HEK293 (cell line): ENCODE data around the gene ASPRV1.

Experiments
- CTCF ChIA-PET: fragments of 350-600 bp; formaldehyde crosslinking; extraction: SDS; loops from one replicate; lab custom pipeline; 2021; ENCODE audit warnings: antibody characterized with exemption; lab: Yijun Ruan, JAX
- POLR2A ChIA-PET: fragments of 300-600 bp; formaldehyde crosslinking; extraction: SDS; loops from one replicate; lab custom pipeline; 2020; ENCODE audit warnings: antibody characterized with exemption, inconsistent platforms; lab: Yijun Ruan, JAX
- H3K27ac ChIP-seq: fragments of 200-500 bp; sonication (Bioruptor generic); 2 replicates; pipeline ENCODE4 v1.5.1; 2014; ENCODE audit warnings: low read depth, low read length, control low read depth, inconsistent platforms; ENCODE audit errors: extremely low read depth
- H3K36me3 ChIP-seq, 2 experiments: fragments of 200-500 bp in 1 of 2; sonication (Bioruptor generic) in 1 of 2; 1 replicate in 1 of 2; 2 replicates in 1 of 2; pipeline ENCODE4 v1.5.1; 2014 to 2017; ENCODE audit warnings: inconsistent platforms in 2 of 2, low read length in 2 of 2; ENCODE audit not compliant: control insufficient read depth in 2 of 2, insufficient read depth in 1 of 2
- H3K4me1 ChIP-seq: fragments of 200-500 bp; sonication (Bioruptor generic); 2 replicates; pipeline ENCODE4 v1.5.1; 2014; ENCODE audit warnings: mild to moderate bottlenecking, low read length, inconsistent platforms; ENCODE audit not compliant: control insufficient read depth, insufficient read depth
- H3K4me3 ChIP-seq: 2 replicates; pipeline ENCODE4 v1.5.1; 2011; ENCODE audit warnings: low read depth, mild to moderate bottlenecking, control low read depth, low read length, moderate library complexity
- H3K9me3 ChIP-seq: fragments of 200-500 bp; sonication (Bioruptor generic); 2 replicates; pipeline ENCODE4 v1.5.1; 2014; ENCODE audit warnings: low read depth, low read length, inconsistent platforms; ENCODE audit not compliant: control insufficient read depth, insufficient read depth
- GLI2 ChIP-seq: fragments of 450-650 bp; formaldehyde crosslinking; IDR thresholded peaks from 2 replicates; pipeline ENCODE4; 2017; ENCODE audit warnings: missing biosample characterization, missing genetic modification characterization, low read depth, borderline replicate concordance
- KLF1 ChIP-seq: fragments of 450-650 bp; formaldehyde crosslinking; IDR thresholded peaks from 2 replicates; pipeline ENCODE4 v1.5.1; 2016; ENCODE audit warnings: missing biosample characterization, missing genetic modification characterization
- RBAK ChIP-seq: fragments of 450-650 bp; formaldehyde crosslinking; IDR thresholded peaks from 2 replicates; pipeline ENCODE4 v1.5.1; 2016; ENCODE audit warnings: missing biosample characterization, missing genetic modification characterization
- SP2 ChIP-seq: fragments of 450-650 bp; formaldehyde crosslinking; IDR thresholded peaks from 2 replicates; pipeline ENCODE4 v1.5.1; 2016; ENCODE audit warnings: missing biosample characterization, missing genetic modification characterization
- SP3 ChIP-seq: fragments of 450-650 bp; formaldehyde crosslinking; IDR thresholded peaks from 2 replicates; pipeline ENCODE4 v1.5.1; 2016; ENCODE audit warnings: missing biosample characterization, missing genetic modification characterization
- YY1 ChIP-seq: fragments of 450-650 bp; formaldehyde crosslinking; IDR thresholded peaks from 2 replicates; pipeline ENCODE4 v1.5.1; 2018; ENCODE audit warnings: missing biosample characterization, missing genetic modification characterization
- ZEB2 ChIP-seq: fragments of 450-650 bp; formaldehyde crosslinking; IDR thresholded peaks from 2 replicates; pipeline ENCODE4 v1.5.1; 2016; ENCODE audit warnings: missing biosample characterization, missing genetic modification characterization
- ZFP37 ChIP-seq: fragments of 450-650 bp; formaldehyde crosslinking; IDR thresholded peaks from 2 replicates; pipeline ENCODE4 v1.5.1; 2016; ENCODE audit warnings: missing biosample characterization, missing genetic modification characterization
- ZIC2 ChIP-seq: fragments of 450-650 bp; formaldehyde crosslinking; IDR thresholded peaks from 2 replicates; pipeline ENCODE4 v1.5.1; 2016; ENCODE audit warnings: missing biosample characterization, missing genetic modification characterization
- ZNF223 ChIP-seq: fragments of 450-650 bp; formaldehyde crosslinking; IDR thresholded peaks from 2 replicates; pipeline ENCODE4 v1.5.1; 2016; ENCODE audit warnings: missing biosample characterization, missing genetic modification characterization
- ZNF561 ChIP-seq: fragments of 450-650 bp; IDR thresholded peaks from 2 replicates; pipeline ENCODE4 v1.5.1; 2018; ENCODE audit warnings: missing biosample characterization, missing genetic modification characterization, borderline replicate concordance
- ZNF629 ChIP-seq: fragments of 450-650 bp; formaldehyde crosslinking; IDR thresholded peaks from 2 replicates; pipeline ENCODE4 v1.5.1; 2017; ENCODE audit warnings: missing biosample characterization, missing genetic modification characterization
- ZNF660 ChIP-seq: fragments of 450-650 bp; IDR thresholded peaks from 2 replicates; pipeline ENCODE4 v1.5.1; 2018; ENCODE audit warnings: missing biosample characterization, mild to moderate bottlenecking, missing genetic modification characterization
- ZNF701 ChIP-seq: fragments of 450-650 bp; formaldehyde crosslinking; IDR thresholded peaks from 2 replicates; pipeline ENCODE4 v1.5.1; 2016; ENCODE audit warnings: missing biosample characterization, missing genetic modification characterization
- TF ChIP-seq, protein P1 (sequence below): fragments of 450-650 bp; formaldehyde crosslinking; conservative IDR thresholded peaks from 2 replicates; pipeline ENCODE4 v1.5.1; 2016; ENCODE audit warnings: low read depth, missing biosample characterization, missing genetic modification characterization
- TF ChIP-seq, protein P2 (sequence below): fragments of 450-650 bp; formaldehyde crosslinking; IDR thresholded peaks from 2 replicates; pipeline ENCODE4 v1.5.1; 2017; ENCODE audit warnings: missing biosample characterization, missing genetic modification characterization
- TF ChIP-seq, protein P3 (sequence below): fragments of 450-650 bp; formaldehyde crosslinking; IDR thresholded peaks from 2 replicates; pipeline ENCODE4 v1.5.1; 2017; ENCODE audit warnings: missing biosample characterization, missing genetic modification characterization

ASPRV1 gene

DNA sequence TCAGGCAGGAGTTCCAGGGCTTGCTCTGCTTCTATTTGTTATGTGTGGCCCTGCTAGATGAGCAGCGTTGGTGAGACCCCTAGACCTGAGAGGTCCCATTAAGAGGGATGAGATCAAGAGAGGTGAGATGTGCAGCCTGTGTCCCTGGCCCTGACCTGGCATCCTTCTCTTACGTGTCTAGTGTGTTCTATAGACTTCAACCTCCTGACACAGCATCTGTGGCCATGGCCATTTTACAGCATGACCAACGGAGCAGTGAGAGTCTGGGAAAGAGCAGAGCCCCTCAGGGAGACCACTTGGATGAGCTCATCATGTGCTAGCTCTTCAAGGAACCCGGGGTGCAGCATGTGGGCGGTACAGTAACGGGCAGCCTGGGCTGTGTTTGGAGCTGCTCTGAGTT is 32.7 kb upstream of the ASPRV1 start:
- Histone ChIP-seq H3K27ac (no peak overlapping the region), H3K4me3 (no peak overlapping the region), H3K4me1 (no peaks in the 10 kb centered on the region)
- TF ChIP-seq, protein P1, sequence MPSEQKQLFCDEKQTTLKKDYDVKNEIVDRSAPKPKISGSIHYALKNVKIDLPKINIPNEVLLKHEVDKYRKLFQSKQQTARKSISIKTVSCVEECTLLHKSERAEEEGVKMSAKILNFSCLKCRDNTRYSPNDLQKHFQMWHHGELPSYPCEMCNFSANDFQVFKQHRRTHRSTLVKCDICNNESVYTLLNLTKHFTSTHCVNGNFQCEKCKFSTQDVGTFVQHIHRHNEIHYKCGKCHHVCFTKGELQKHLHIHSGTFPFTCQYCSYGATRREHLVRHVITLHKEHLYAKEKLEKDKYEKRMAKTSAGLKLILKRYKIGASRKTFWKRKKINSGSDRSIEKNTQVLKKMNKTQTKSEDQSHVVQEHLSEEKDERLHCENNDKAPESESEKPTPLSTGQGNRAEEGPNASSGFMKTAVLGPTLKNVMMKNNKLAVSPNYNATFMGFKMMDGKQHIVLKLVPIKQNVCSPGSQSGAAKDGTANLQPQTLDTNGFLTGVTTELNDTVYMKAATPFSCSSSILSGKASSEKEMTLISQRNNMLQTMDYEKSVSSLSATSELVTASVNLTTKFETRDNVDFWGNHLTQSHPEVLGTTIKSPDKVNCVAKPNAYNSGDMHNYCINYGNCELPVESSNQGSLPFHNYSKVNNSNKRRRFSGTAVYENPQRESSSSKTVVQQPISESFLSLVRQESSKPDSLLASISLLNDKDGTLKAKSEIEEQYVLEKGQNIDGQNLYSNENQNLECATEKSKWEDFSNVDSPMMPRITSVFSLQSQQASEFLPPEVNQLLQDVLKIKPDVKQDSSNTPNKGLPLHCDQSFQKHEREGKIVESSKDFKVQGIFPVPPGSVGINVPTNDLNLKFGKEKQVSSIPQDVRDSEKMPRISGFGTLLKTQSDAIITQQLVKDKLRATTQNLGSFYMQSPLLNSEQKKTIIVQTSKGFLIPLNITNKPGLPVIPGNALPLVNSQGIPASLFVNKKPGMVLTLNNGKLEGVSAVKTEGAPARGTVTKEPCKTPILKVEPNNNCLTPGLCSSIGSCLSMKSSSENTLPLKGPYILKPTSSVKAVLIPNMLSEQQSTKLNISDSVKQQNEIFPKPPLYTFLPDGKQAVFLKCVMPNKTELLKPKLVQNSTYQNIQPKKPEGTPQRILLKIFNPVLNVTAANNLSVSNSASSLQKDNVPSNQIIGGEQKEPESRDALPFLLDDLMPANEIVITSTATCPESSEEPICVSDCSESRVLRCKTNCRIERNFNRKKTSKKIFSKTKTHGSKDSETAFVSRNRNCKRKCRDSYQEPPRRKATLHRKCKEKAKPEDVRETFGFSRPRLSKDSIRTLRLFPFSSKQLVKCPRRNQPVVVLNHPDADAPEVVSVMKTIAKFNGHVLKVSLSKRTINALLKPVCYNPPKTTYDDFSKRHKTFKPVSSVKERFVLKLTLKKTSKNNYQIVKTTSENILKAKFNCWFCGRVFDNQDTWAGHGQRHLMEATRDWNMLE (tag by site-specific recombination) = no peak
- TF ChIP-seq RBAK (tag by site-specific recombination) (no peak), ZNF561 (tag by site-specific recombination) (no peak), ZEB2 (tag by site-specific recombination) (no peak), ZIC2 (no peak), YY1 (tag by site-specific recombination) (no peak), GLI2 (tag by site-specific recombination) (no peak), SP2 (tag by site-specific recombination) (no peak), SP3 (tag by site-specific recombination) (no peak), ZNF660 (tag by site-specific recombination) (no peak), ZFP37 (tag by site-specific recombination) (no peak), ZNF701 (tag by site-specific recombination) (no peak), ZNF223 (tag by site-specific recombination) (no peak), ZNF629 (tag by site-specific recombination) (no peak)
- TF ChIP-seq, protein P2, sequence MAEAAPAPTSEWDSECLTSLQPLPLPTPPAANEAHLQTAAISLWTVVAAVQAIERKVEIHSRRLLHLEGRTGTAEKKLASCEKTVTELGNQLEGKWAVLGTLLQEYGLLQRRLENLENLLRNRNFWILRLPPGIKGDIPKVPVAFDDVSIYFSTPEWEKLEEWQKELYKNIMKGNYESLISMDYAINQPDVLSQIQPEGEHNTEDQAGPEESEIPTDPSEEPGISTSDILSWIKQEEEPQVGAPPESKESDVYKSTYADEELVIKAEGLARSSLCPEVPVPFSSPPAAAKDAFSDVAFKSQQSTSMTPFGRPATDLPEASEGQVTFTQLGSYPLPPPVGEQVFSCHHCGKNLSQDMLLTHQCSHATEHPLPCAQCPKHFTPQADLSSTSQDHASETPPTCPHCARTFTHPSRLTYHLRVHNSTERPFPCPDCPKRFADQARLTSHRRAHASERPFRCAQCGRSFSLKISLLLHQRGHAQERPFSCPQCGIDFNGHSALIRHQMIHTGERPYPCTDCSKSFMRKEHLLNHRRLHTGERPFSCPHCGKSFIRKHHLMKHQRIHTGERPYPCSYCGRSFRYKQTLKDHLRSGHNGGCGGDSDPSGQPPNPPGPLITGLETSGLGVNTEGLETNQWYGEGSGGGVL (tag by site-specific recombination) = no peak
- TF ChIP-seq, protein P3, sequence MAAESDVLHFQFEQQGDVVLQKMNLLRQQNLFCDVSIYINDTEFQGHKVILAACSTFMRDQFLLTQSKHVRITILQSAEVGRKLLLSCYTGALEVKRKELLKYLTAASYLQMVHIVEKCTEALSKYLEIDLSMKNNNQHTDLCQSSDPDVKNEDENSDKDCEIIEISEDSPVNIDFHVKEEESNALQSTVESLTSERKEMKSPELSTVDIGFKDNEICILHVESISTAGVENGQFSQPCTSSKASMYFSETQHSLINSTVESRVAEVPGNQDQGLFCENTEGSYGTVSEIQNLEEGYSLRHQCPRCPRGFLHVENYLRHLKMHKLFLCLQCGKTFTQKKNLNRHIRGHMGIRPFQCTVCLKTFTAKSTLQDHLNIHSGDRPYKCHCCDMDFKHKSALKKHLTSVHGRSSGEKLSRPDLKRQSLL (tag by site-specific recombination) = no peak
- TF ChIP-seq, all 188 proteins: peak for 0
- ChIA-PET POLR2A (no interaction called here), CTCF (no interaction called here)
- H3K9me3 ChIP-seq = no peaks in the 10 kb centered on the region
- peaks cover 0 to 5% of the 10 kb centered on the region in 2 experiments; a peak in 2 of 3 replicates for H3K36me3 ChIP-seq

DNA sequence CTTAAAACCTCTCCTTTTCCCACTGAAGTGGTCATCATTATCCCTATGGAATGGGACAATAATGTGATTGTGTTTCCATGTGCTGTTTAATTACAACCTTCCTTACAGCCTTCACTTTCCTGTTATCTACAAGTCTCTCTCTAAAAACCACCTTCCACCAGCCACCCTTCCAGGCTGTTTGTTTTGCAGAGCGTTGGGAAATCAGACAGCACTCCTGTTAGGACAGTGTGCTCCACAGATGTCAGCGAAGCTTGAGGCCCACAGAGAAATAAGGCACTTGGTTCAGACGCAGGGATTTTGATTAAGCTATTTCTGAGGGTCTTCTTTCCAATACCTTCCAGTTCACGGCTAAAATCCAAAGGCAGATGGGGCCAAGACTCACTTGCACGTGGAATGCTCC is 32.3 kb upstream of the ASPRV1 start:
- H3K9me3 ChIP-seq = no peaks in the 10 kb centered on the region
- CTCF ChIA-PET = no interaction called here
- H3K27ac ChIP-seq = no peak overlapping the region
- peaks cover 0 to 5% of the 10 kb centered on the region in 2 experiments; a peak in 2 of 3 replicates for H3K36me3 ChIP-seq
- no peaks in the 10 kb centered on the region for H3K4me1 ChIP-seq
- no peak for TF ChIP-seq KLF1 (tag by site-specific recombination)
- TF ChIP-seq, all 188 proteins: peak for 0
- H3K4me3 ChIP-seq = no peak overlapping the region
- POLR2A ChIA-PET = no interaction called here
